OCI-LY7 (cell line): Measurements from ENCODE around the gene SRGN.

Experiments
- CTCF ChIP-seq: fragments of 200-600 bp; sonication (generic); conservative IDR thresholded peaks from 2 replicates; pipeline ENCODE4 v1.5.1; 2014; ENCODE audit warnings: mild to moderate bottlenecking, antibody characterized with exemption, low read length, moderate library complexity, mixed read lengths
- EZH2phosphoT487 ChIP-seq: fragments of 200-600 bp; sonication (generic); IDR thresholded peaks from 2 replicates; pipeline ENCODE4 v1.6.1; 2018; ENCODE audit warnings: low read depth, borderline replicate concordance, mild to moderate bottlenecking, mixed run types, antibody characterized with exemption, low read length, moderate library complexity, mixed read lengths

GRCh38 chr10:69145864-69146263 is 58.0 kb downstream of the SRGN start:
- TF ChIP-seq CTCF = no peak
- TF ChIP-seq EZH2phosphoT487 = no peak
